ENCODE results near the gene ULK1.

The ULK1 gene

DNA sequence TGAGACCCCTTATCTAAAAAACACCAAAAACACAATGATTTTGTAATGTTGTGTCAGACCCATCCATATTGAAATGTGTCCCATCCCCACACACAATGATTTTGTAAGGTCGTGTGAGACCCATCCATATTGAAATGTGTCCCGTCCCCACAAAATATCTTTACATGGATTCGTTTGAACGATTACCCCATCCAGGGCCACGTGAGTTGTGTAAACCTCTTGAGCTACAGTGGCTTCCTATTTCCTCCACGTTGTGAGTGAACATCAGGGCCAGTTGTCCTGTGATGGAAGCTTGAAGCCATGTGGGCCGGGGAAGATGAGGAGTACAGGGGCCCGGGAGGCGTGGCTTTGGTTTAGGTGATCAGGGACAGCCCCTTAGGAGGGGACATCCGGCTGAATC lies 27.0 kb upstream of the ULK1 start:
- no peak overlapping the region for H2BK120ac ChIP-seq (ENCODE audit: low read depth, low read length)
- H3K9ac ChIP-seq (ENCODE audit: low read length), result no peak overlapping the region
- no peaks in the 10 kb centered on the region for H3K36me3 ChIP-seq (ENCODE audit: control insufficient read depth in 1 of 2, insufficient read depth in 2 of 2, low read depth in 1 of 2, low read length in 2 of 2)
- no peak overlapping the region for H3K27ac ChIP-seq (ENCODE audit: low read length, poor library complexity, severe bottlenecking)
- peaks cover 44% of the 10 kb centered on the region for H3K4me1 ChIP-seq (ENCODE audit: control insufficient read depth, insufficient read depth, low read depth, low read length)
- peak overlapping the region; percentile 1 for H2AK5ac ChIP-seq (ENCODE audit: low read length, severe bottlenecking)
- no peak overlapping the region for H4K8ac ChIP-seq (ENCODE audit: low read length)
- DNase-seq, result no peak
- no peak overlapping the region for H2BK15ac ChIP-seq (ENCODE audit: low read depth, poor library complexity, severe bottlenecking)
- H3K79me1 ChIP-seq (replicated peaks; ENCODE audit: low read length, poor library complexity, severe bottlenecking), result no peaks in the 10 kb centered on the region
- no peak overlapping the region for H3K23ac ChIP-seq (ENCODE audit: low read length in 2 of 2)
- H3K4me2 ChIP-seq (ENCODE audit: low read length, poor library complexity, severe bottlenecking), result no peak overlapping the region
- H3K4me3 ChIP-seq (ENCODE audit: insufficient read depth in 1 of 2, low read depth in 1 of 2, low read length in 2 of 2), result no peak overlapping the region
- H3K4ac ChIP-seq (ENCODE audit: low read depth in 1 of 2, low read length in 2 of 2), result no peak overlapping the region
- no peak overlapping the region for H4K91ac ChIP-seq (ENCODE audit: low read length)
- no peak overlapping the region for H2BK5ac ChIP-seq (ENCODE audit: low read depth, low read length, poor library complexity, severe bottlenecking)
- H2BK12ac ChIP-seq (ENCODE audit: low read length in 2 of 2), result no peak overlapping the region
- WGBS, result 96% methylated on average over 10 of the region's 10 CpGs
- no peak overlapping the region for H3K18ac ChIP-seq (ENCODE audit: low read depth in 1 of 2, low read length in 2 of 2)
- H3K27me3 ChIP-seq (ENCODE audit: control insufficient read depth in 1 of 2, insufficient read depth in 1 of 2, low read length in 2 of 2), result no peaks in the 10 kb centered on the region
- no peak overlapping the region for H2AFZ ChIP-seq (ENCODE audit: low read depth, low read length)
- H3K14ac ChIP-seq (ENCODE audit: low read length in 2 of 2), result no peak overlapping the region
- no peaks in the 10 kb centered on the region for H3K9me3 ChIP-seq (ENCODE audit: control insufficient read depth, low read length)

DNA sequence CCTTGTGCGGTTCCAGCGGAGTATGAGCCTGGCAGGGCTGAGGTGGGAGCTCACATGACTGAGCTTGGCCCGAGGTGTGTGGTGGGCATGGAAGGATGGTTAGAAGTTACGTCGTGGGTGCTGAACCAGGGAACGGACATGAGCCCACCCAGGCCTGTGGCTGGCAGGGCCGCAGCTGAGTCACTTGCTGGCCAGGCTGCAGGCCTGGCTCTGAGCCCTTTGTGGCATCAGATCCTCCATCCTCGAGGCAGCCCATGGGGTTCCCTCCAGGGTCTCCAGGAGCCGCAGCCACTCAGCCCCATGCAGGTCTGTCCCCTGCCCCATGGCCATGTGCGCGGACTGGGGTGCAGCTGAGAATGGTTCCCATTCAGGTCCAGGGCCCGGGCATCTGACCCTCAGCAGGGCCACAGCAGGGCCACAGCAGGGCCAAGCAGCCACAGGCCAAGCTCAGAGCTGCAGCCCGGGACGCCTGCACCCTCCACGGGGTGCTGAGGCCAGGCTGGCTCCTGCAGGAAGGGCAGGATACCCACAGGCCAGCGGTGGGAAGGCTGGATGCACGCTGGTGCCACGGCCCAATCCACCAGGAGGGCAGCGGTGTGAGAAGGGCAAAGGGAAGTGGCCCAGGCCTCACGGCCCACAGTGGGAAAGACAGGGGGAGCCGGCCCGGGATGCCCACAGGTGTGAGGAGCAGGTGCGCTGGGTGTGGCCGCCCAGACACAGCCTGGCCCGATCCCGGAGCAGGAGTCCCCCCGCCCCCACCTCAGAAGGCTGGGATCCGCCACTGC lies 26.3 kb upstream of the ULK1 start:
- Histone ChIP-seq H3K79me1 (replicated peaks; ENCODE audit: low read length, poor library complexity, severe bottlenecking) (no peaks in the 10 kb centered on the region), H3K9ac (ENCODE audit: low read length) (no peak overlapping the region), H3K4me1 (ENCODE audit: control insufficient read depth, insufficient read depth, low read depth, low read length) (peaks cover 40% of the 10 kb centered on the region), H3K4me2 (ENCODE audit: low read length, poor library complexity, severe bottlenecking) (no peak overlapping the region), H3K4me3 (ENCODE audit: insufficient read depth in 1 of 2, low read depth in 1 of 2, low read length in 2 of 2) (no peak overlapping the region), H2BK12ac (ENCODE audit: low read length in 2 of 2) (peak overlapping the region in 1 of 2 experiments; percentile 49), H3K27me3 (ENCODE audit: control insufficient read depth in 1 of 2, insufficient read depth in 1 of 2, low read length in 2 of 2) (no peaks in the 10 kb centered on the region), H3K9me3 (ENCODE audit: control insufficient read depth, low read length) (no peaks in the 10 kb centered on the region), H2BK5ac (ENCODE audit: low read depth, low read length, poor library complexity, severe bottlenecking) (no peak overlapping the region), H3K36me3 (ENCODE audit: control insufficient read depth in 1 of 2, insufficient read depth in 2 of 2, low read depth in 1 of 2, low read length in 2 of 2) (no peaks in the 10 kb centered on the region), H2AK5ac (ENCODE audit: low read length, severe bottlenecking) (peak overlapping the region; percentile 1), H3K27ac (ENCODE audit: low read length, poor library complexity, severe bottlenecking) (no peak overlapping the region), H3K14ac (ENCODE audit: low read length in 2 of 2) (peak overlapping the region in 1 of 2 experiments; percentile 7), H2BK120ac (ENCODE audit: low read depth, low read length) (no peak overlapping the region), H4K8ac (ENCODE audit: low read length) (no peak overlapping the region), H3K4ac (ENCODE audit: low read depth in 1 of 2, low read length in 2 of 2) (no peak overlapping the region), H3K18ac (ENCODE audit: low read depth in 1 of 2, low read length in 2 of 2) (no peak overlapping the region), H2BK15ac (ENCODE audit: low read depth, poor library complexity, severe bottlenecking) (no peak overlapping the region), H4K91ac (ENCODE audit: low read length) (peak overlapping the region; percentile 34), H2AFZ (ENCODE audit: low read depth, low read length) (no peak overlapping the region), H3K23ac (ENCODE audit: low read length in 2 of 2) (no peak overlapping the region)
- 94% methylated on average over 28 of the region's 28 CpGs for WGBS
- DNase-seq, result no peak

DNA sequence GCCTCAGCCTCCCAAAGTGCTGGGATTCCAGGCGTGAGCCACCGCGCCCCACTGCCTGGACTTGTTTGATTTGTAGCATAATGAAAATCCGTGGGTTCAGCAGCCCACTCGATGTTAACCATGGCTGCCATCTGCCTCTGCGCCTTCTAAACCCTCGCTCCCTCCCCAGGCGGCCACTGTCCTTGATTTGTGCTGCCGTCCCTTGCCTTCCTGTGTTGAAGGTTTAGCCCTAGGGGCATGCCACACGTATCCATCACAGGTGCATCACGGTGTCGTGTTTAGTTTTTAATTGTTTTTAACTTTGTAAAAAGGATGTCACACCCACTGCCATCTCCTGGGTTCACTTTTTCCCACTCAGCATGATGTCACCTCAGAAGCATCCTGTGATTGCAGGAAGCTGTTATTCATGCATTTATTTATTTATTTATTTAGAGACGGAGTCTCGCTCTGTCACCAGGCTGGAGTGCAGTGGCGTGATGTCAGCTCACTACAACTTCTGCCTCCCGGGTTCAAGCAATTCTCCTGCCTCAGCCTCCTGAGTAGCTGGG lies 24.5 kb upstream of the ULK1 start:
- H3K27me3 ChIP-seq (ENCODE audit: control insufficient read depth in 1 of 2, insufficient read depth in 1 of 2, low read length in 2 of 2), result no peaks in the 10 kb centered on the region
- no peak overlapping the region for H3K4ac ChIP-seq (ENCODE audit: low read depth in 1 of 2, low read length in 2 of 2)
- H2BK5ac ChIP-seq (ENCODE audit: low read depth, low read length, poor library complexity, severe bottlenecking), result no peak overlapping the region
- H3K27ac ChIP-seq (ENCODE audit: low read length, poor library complexity, severe bottlenecking), result no peak overlapping the region
- no peaks in the 10 kb centered on the region for H3K9me3 ChIP-seq (ENCODE audit: control insufficient read depth, low read length)
- H3K79me1 ChIP-seq (replicated peaks; ENCODE audit: low read length, poor library complexity, severe bottlenecking), result no peaks in the 10 kb centered on the region
- no peak overlapping the region for H3K23ac ChIP-seq (ENCODE audit: low read length in 2 of 2)
- no peak overlapping the region for H2AFZ ChIP-seq (ENCODE audit: low read depth, low read length)
- peaks cover 31% of the 10 kb centered on the region for H3K4me1 ChIP-seq (ENCODE audit: control insufficient read depth, insufficient read depth, low read depth, low read length)
- H3K14ac ChIP-seq (ENCODE audit: low read length in 2 of 2), result no peak overlapping the region
- H2AK5ac ChIP-seq (ENCODE audit: low read length, severe bottlenecking), result no peak overlapping the region
- no peak overlapping the region for H3K9ac ChIP-seq (ENCODE audit: low read length)
- no peak overlapping the region for H2BK120ac ChIP-seq (ENCODE audit: low read depth, low read length)
- H3K4me2 ChIP-seq (ENCODE audit: low read length, poor library complexity, severe bottlenecking), result no peak overlapping the region
- peak overlapping the region; percentile 1 to 12 for H2BK12ac ChIP-seq (ENCODE audit: low read length in 2 of 2)
- no peak overlapping the region for H2BK15ac ChIP-seq (ENCODE audit: low read depth, poor library complexity, severe bottlenecking)
- no peak overlapping the region for H3K4me3 ChIP-seq (ENCODE audit: insufficient read depth in 1 of 2, low read depth in 1 of 2, low read length in 2 of 2)
- 62% methylated on average over 11 of the region's 16 CpGs for WGBS
- DNase-seq, result peak; percentile 81
- no peaks in the 10 kb centered on the region for H3K36me3 ChIP-seq (ENCODE audit: control insufficient read depth in 1 of 2, insufficient read depth in 2 of 2, low read depth in 1 of 2, low read length in 2 of 2)
- H4K8ac ChIP-seq (ENCODE audit: low read length), result no peak overlapping the region
- peak overlapping the region in 1 of 2 experiments; percentile 16 for H3K18ac ChIP-seq (ENCODE audit: low read depth in 1 of 2, low read length in 2 of 2)
- peak overlapping the region; percentile 12 for H4K91ac ChIP-seq (ENCODE audit: low read length)

DNA sequence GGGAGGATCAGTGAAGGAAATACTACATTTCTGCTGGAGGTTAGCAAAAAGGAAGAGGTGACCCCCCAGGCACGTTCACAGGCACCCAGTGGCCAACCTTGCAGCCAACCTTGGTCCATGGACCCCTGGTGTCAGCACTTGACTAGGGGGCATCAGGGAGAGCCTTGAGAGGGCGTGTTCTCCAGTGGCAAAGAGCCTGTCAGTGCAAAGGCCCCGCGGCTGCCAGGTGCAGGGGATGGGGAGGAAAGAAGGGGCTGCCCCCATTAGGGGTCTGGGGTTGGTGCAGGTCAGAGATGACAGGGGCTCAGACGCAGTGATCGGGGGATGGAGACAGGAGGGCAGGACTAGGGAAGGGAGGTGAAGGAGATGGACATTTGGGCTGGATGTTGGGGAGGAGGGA lies 22.7 kb upstream of the ULK1 start:
- no peak overlapping the region for H2BK15ac ChIP-seq (ENCODE audit: low read depth, poor library complexity, severe bottlenecking)
- no peaks in the 10 kb centered on the region for H3K36me3 ChIP-seq (ENCODE audit: control insufficient read depth in 1 of 2, insufficient read depth in 2 of 2, low read depth in 1 of 2, low read length in 2 of 2)
- peak overlapping the region; percentile 75 for H4K8ac ChIP-seq (ENCODE audit: low read length)
- peak overlapping the region in 1 of 2 experiments; percentile 23 for H2BK12ac ChIP-seq (ENCODE audit: low read length in 2 of 2)
- peak overlapping the region; percentile 38 for H2AK5ac ChIP-seq (ENCODE audit: low read length, severe bottlenecking)
- H4K91ac ChIP-seq (ENCODE audit: low read length), result peak overlapping the region; percentile 5
- peak overlapping the region in 1 of 2 experiments; percentile 69 for H3K18ac ChIP-seq (ENCODE audit: low read depth in 1 of 2, low read length in 2 of 2)
- peak overlapping the region; percentile 72 for H2AFZ ChIP-seq (ENCODE audit: low read depth, low read length)
- H3K23ac ChIP-seq (ENCODE audit: low read length in 2 of 2), result no peak overlapping the region
- no peak overlapping the region for H2BK5ac ChIP-seq (ENCODE audit: low read depth, low read length, poor library complexity, severe bottlenecking)
- 99% methylated on average over 6 of the region's 6 CpGs for WGBS
- peak overlapping the region; percentile 9 for H2BK120ac ChIP-seq (ENCODE audit: low read depth, low read length)
- no peaks in the 10 kb centered on the region for H3K9me3 ChIP-seq (ENCODE audit: control insufficient read depth, low read length)
- peak overlapping the region in 1 of 2 experiments; percentile 32 for H3K4ac ChIP-seq (ENCODE audit: low read depth in 1 of 2, low read length in 2 of 2)
- no peak overlapping the region for H3K27ac ChIP-seq (ENCODE audit: low read length, poor library complexity, severe bottlenecking)
- H3K4me1 ChIP-seq (ENCODE audit: control insufficient read depth, insufficient read depth, low read depth, low read length), result peaks cover 24% of the 10 kb centered on the region
- no peak for DNase-seq
- peaks cover 0 to 4% of the 10 kb centered on the region in 2 experiments for H3K27me3 ChIP-seq (ENCODE audit: control insufficient read depth in 1 of 2, insufficient read depth in 1 of 2, low read length in 2 of 2)
- no peak overlapping the region for H3K4me3 ChIP-seq (ENCODE audit: insufficient read depth in 1 of 2, low read depth in 1 of 2, low read length in 2 of 2)
- no peak overlapping the region for H3K4me2 ChIP-seq (ENCODE audit: low read length, poor library complexity, severe bottlenecking)
- no peaks in the 10 kb centered on the region for H3K79me1 ChIP-seq (replicated peaks; ENCODE audit: low read length, poor library complexity, severe bottlenecking)
- peak overlapping the region in 1 of 2 experiments; percentile 6 for H3K14ac ChIP-seq (ENCODE audit: low read length in 2 of 2)
- H3K9ac ChIP-seq (ENCODE audit: low read length), result no peak overlapping the region

Measured in mesenchymal stem cell (in vitro differentiated cells and primary cell).